SIG-M5 treated with dmso at 0.1 percent for 504 hours (cell line): Measurements from ENCODE around the gene KCND2.

ENCODE experiments used
- DNase-seq: peaks from one replicate; lab custom pipeline; 2025; ENCODE audit not compliant: unreplicated experiment; lab: John Stamatoyannopoulos, UW

KCND2 gene

GRCh38 chr7:120307991-120308545, 35.1 kb downstream of the KCND2 start:
- no peak for DNase-seq

GRCh38 chr7:120311028-120311788, 38.2 kb downstream of the KCND2 start:
- no peak for DNase-seq

GRCh38 chr7:120320218-120320961, 47.4 kb downstream of the KCND2 start:
- DNase-seq: no peak

GRCh38 chr7:120327054-120327453, 54.1 kb downstream of the KCND2 start:
- no peak for DNase-seq

- DNase-seq: no peak
These were observed 59.5 kb downstream of the KCND2 start for GRCh38 chr7:120332433-120332832.

GRCh38 chr7:120334475-120334874, 61.5 kb downstream of the KCND2 start:
- no peak for DNase-seq

GRCh38 chr7:120337308-120337907, 64.4 kb downstream of the KCND2 start:
- peak; percentile 46 for DNase-seq

GRCh38 chr7:120344276-120344675, 71.3 kb downstream of the KCND2 start:
- peak; percentile 44 for DNase-seq

- DNase-seq: no peak
These were observed 80.2 kb downstream of the KCND2 start for GRCh38 chr7:120353171-120353570.

- no peak for DNase-seq
These were observed 87.9 kb downstream of the KCND2 start for GRCh38 chr7:120360918-120361317.

- no peak for DNase-seq
These were observed 90.4 kb downstream of the KCND2 start for GRCh38 chr7:120363414-120363813.

GRCh38 chr7:120370954-120371353, 98.0 kb downstream of the KCND2 start:
- peak; percentile 6 for DNase-seq

- no peak for DNase-seq
These were observed 100.2 kb downstream of the KCND2 start for GRCh38 chr7:120373174-120373573.

- no peak for DNase-seq
These were observed 121.6 kb downstream of the KCND2 start for GRCh38 chr7:120394595-120394994.

GRCh38 chr7:120395526-120396019, 122.6 kb downstream of the KCND2 start:
- no peak for DNase-seq

GRCh38 chr7:120398284-120399000, 125.5 kb downstream of the KCND2 start:
- DNase-seq: no peak

GRCh38 chr7:120400806-120401455, 128.0 kb downstream of the KCND2 start:
- peak; percentile 3 for DNase-seq

- no peak for DNase-seq
These were observed 129.2 kb downstream of the KCND2 start for GRCh38 chr7:120402079-120402767.

- no peak for DNase-seq
These were observed 129.8 kb downstream of the KCND2 start for GRCh38 chr7:120402801-120403200.

GRCh38 chr7:120404042-120404441, 131.1 kb downstream of the KCND2 start:
- no peak for DNase-seq
